K562 (cell line): ENCODE measurements around the gene TNFRSF6B.

Experiments
- CTCF ChIP-seq, 3 experiments: IDR thresholded peaks in 2 of 3; conservative IDR thresholded peaks in 1 of 3; 2 replicates each; pipeline ENCODE4 v1.5.1; 2011 to 2012; ENCODE audit warnings: low read length in 3 of 3, mild to moderate bottlenecking in 3 of 3, control low read depth in 2 of 3, improper control_type of control experiment in 1 of 3, inconsistent platforms in 1 of 3, low read depth in 1 of 3, mixed read lengths in 1 of 3, moderate library complexity in 1 of 3; ENCODE audit not compliant: insufficient read depth in 2 of 3
- DPF2 ChIP-seq: fragments of 450-650 bp; IDR thresholded peaks from 2 replicates; pipeline ENCODE4 v1.6.1; 2016
- KLF13 ChIP-seq: fragments of 450-650 bp; IDR thresholded peaks from 2 replicates; pipeline ENCODE4 v1.6.1; 2016; ENCODE audit warnings: missing genetic modification characterization, low read depth, mild to moderate bottlenecking, missing compliant biosample characterization, moderate library complexity, borderline replicate concordance
- WHSC1 ChIP-seq: IDR thresholded peaks from one replicate; pipeline ENCODE4 v1.6.1; 2012; ENCODE audit warnings: low read length, control low read depth, inconsistent platforms

DNA sequence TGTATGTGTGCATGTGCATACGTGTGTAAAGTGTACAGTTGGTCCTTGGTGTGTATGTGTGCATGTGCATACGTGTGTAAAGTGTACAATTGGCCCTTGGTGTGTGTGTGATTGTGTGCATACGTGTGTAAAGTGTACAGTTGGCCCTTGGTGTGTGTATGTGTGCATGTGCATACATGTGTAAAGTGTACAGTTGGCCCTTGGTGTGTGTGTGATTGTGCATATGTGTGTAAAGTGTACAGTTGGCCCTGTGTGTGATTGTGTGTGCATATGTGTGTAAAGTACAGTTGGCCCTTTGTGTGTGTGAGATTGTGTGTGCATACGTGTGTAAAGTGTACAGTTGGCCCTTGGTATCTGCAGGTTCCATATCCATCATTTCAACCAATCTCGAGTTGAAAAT lies 35.0 kb downstream of the TNFRSF6B start:
- TF ChIP-seq KLF13 (tag) (no peak), WHSC1 (no peak), DPF2 (no peak), CTCF (IDR thresholded peaks at IDR 0.05 in 2 of 3, conservative IDR thresholded peaks at IDR 0.05 in 1 of 3; ENCODE audit: insufficient read depth in 2 of 3, low read depth in 1 of 3, low read length in 3 of 3) (no peak)
